Endothelial cell of umbilical vein (primary cell): Measurements from ENCODE around the gene SUPT16H. TPM values are rescaled to one million over a fixed set of nuclear protein-coding genes. Genes with fewer than 3 reads are reported as not detected.

Experiments
- BruUV-seq: library from RNA; stranded (reverse); fragments of 400-500 nt; replicated peaks from 2 replicates; lab custom pipeline; 2021; lab: Mats Ljungman, UMichigan
- CTCF ChIA-PET: fragments of 300-600, 350-600 bp; sonication (Branson Sonifier 250); formaldehyde crosslinking; loops from one replicate; lab custom pipeline; 2021; ENCODE audit warnings: antibody characterized with exemption, inconsistent platforms; lab: Charles Lee
- POLR2A ChIA-PET: fragments of 300-600, 350-600 bp; sonication (Branson Sonifier 250); formaldehyde crosslinking; loops from one replicate; lab custom pipeline; 2021; ENCODE audit warnings: antibody characterized with exemption, inconsistent platforms; lab: Charles Lee
- DNase-seq: peaks from one replicate; pipeline ENCODE4 v3.0.0-alpha.2; 2011; ENCODE audit warnings: low read depth, low spot score
- FAIRE-seq: peaks from 2 replicates; lab custom pipeline; 2011; peaks lifted over from hg19 to GRCh38; lab: Jason Lieb, UNC
- H2AFZ ChIP-seq: 2 replicates; pipeline ENCODE4 v1.6.0; 2012; ENCODE audit warnings: low read depth, low read length, control low read depth, inconsistent platforms
- H3K27ac ChIP-seq: 2 replicates; pipeline ENCODE4 v1.5.1; 2011; ENCODE audit warnings: low read depth, mild to moderate bottlenecking, control low read depth, low read length, moderate library complexity; ENCODE audit not compliant: insufficient read depth
- H3K27me3 ChIP-seq, 2 experiments: 2 replicates each; pipeline versions ENCODE4 v1.6.0 to v1.6.1; 2011; ENCODE audit warnings: low read length in 2 of 2, mixed read lengths in 1 of 2; ENCODE audit not compliant: control insufficient read depth in 2 of 2, insufficient read depth in 2 of 2
- H3K36me3 ChIP-seq, 2 experiments: 2 replicates in 1 of 2; 3 replicates in 1 of 2; pipeline ENCODE4 v1.5.1; 2011; ENCODE audit warnings: low read length in 2 of 2, mild to moderate bottlenecking in 1 of 2, moderate library complexity in 1 of 2; ENCODE audit not compliant: control insufficient read depth in 2 of 2, insufficient read depth in 2 of 2; ENCODE audit errors: extremely low read depth in 1 of 2
- H3K4me1 ChIP-seq: 3 replicates; pipeline ENCODE4 v1.5.1; 2011; ENCODE audit warnings: mild to moderate bottlenecking, low read length; ENCODE audit not compliant: control insufficient read depth, insufficient read depth; ENCODE audit errors: extremely low read depth
- H3K4me2 ChIP-seq: 2 replicates; pipeline ENCODE4 v1.6.1; 2011; ENCODE audit warnings: low read length, control low read depth, mixed read lengths; ENCODE audit not compliant: insufficient read depth
- H3K4me3 ChIP-seq, 3 experiments: fragments of 200-600 bp in 1 of 3; sonication (generic), shearing (Covaris generic) in 1 of 3; replicated peaks in 1 of 3; 2 replicates each; pipeline ENCODE4 v1.5.1; 2011 to 2016; ENCODE audit warnings: control low read depth in 3 of 3, low read length in 3 of 3, mild to moderate bottlenecking in 2 of 3, inconsistent platforms in 1 of 3, low read depth in 1 of 3, moderate library complexity in 1 of 3; ENCODE audit not compliant: insufficient read depth in 1 of 3
- H3K79me2 ChIP-seq: 2 replicates; pipeline ENCODE4 v1.6.0; 2012; ENCODE audit warnings: low read length, inconsistent platforms; ENCODE audit not compliant: control insufficient read depth, insufficient read depth
- H3K9ac ChIP-seq: replicated peaks from 2 replicates; pipeline ENCODE3; 2011; ENCODE audit warnings: low read length, control low read depth; ENCODE audit not compliant: insufficient read depth; ENCODE audit errors: extremely low read depth
- H3K9me1 ChIP-seq: replicated peaks from 3 replicates; pipeline ENCODE4 v1.6.0; 2011; ENCODE audit warnings: mild to moderate bottlenecking, low read length; ENCODE audit not compliant: control insufficient read depth, insufficient read depth; ENCODE audit errors: extremely low read depth
- H3K9me3 ChIP-seq: replicated peaks from 2 replicates; pipeline ENCODE4 v1.5.1; 2012; ENCODE audit warnings: low read length, inconsistent platforms; ENCODE audit not compliant: control insufficient read depth, insufficient read depth
- H4K20me1 ChIP-seq: replicated peaks from 2 replicates; pipeline ENCODE3; 2011; ENCODE audit warnings: mild to moderate bottlenecking, low read length; ENCODE audit not compliant: control insufficient read depth, insufficient read depth; ENCODE audit errors: extremely low read depth
- CTCF ChIP-seq, 2 donors: IDR thresholded peaks; 1 replicate in 1 of 2; 2 replicates in 1 of 2; pipeline ENCODE4 v1.5.1; 2011; ENCODE audit warnings: low read length in 2 of 2, mild to moderate bottlenecking in 2 of 2, moderate library complexity in 2 of 2, control low read depth in 1 of 2, inconsistent platforms in 1 of 2, low read depth in 1 of 2; ENCODE audit not compliant: insufficient read depth in 1 of 2; ENCODE audit errors: extremely low read depth in 1 of 2
- EZH2 ChIP-seq: IDR thresholded peaks from 2 replicates; pipeline ENCODE4 v1.6.1; 2012; ENCODE audit warnings: borderline replicate concordance, low read depth, mild to moderate bottlenecking, moderate library complexity, low read length, inconsistent platforms; ENCODE audit not compliant: severe bottlenecking
- FOS ChIP-seq: IDR thresholded peaks from 2 replicates; pipeline ENCODE4 v1.6.1; 2011; ENCODE audit warnings: mild to moderate bottlenecking, low read length, moderate library complexity, borderline replicate concordance; ENCODE audit not compliant: insufficient read depth
- GATA2 ChIP-seq: IDR thresholded peaks from 2 replicates; pipeline ENCODE4 v1.7.0; 2011; ENCODE audit warnings: low read depth, mild to moderate bottlenecking, moderate library complexity, mixed read lengths, low read length; ENCODE audit not compliant: insufficient read length, insufficient read depth
- JUN ChIP-seq: IDR thresholded peaks from 2 replicates; pipeline ENCODE4 v1.6.1; 2011; ENCODE audit warnings: borderline replicate concordance, low read depth; ENCODE audit not compliant: insufficient read length, insufficient read depth
- MAX ChIP-seq: IDR thresholded peaks from 2 replicates; pipeline ENCODE4 v1.6.1; 2011; ENCODE audit not compliant: insufficient read depth, insufficient read length
- MYC ChIP-seq: IDR thresholded peaks from one replicate; pipeline ENCODE4 v1.6.1; 2011; ENCODE audit warnings: mild to moderate bottlenecking, low read depth, low read length
- POLR2A ChIP-seq: IDR thresholded peaks from 2 replicates; pipeline ENCODE4 v1.6.1; 2012; ENCODE audit warnings: low read depth, mild to moderate bottlenecking, control low read depth, low read length
- POLR2AphosphoS5 ChIP-seq: IDR thresholded peaks from 2 replicates; pipeline ENCODE4 v1.6.1; 2012; ENCODE audit warnings: low read depth, mild to moderate bottlenecking, control low read depth, low read length, moderate library complexity; ENCODE audit not compliant: insufficient read depth
- dilution Hi-C: fragments of 300-500 bp; cut with MboI; formaldehyde crosslinking; loops from one replicate; pipeline ENCODE4 v1.15.0; 2019; ENCODE audit warnings: low sequenced_read_pairs; ENCODE audit not compliant: extremely low pct_ligation_motif_present
- intact Hi-C: fragments of 100-400 bp; cut with micrococcal nuclease; formaldehyde crosslinking; loops from one replicate; pipeline ENCODE4 v1.10.0; 2022
- polyA plus RNA-seq, 4 experiments: library from polyadenylated mRNA; depleted of rRNA in 3 of 4; stranded (reverse) in 3 of 4; unstranded in 1 of 4; fragments of >200 nt; gene quantifications; 2 replicates each; pipeline versions ENCODE4 v1.2.1 to v1.2.3, GENCODE V29; 2011 to 2012; ENCODE audit warnings: missing spikeins in 1 of 4
- total RNA-seq: library from RNA; stranded (reverse); gene quantifications from 2 replicates; pipeline ENCODE4 v1.2.3, GENCODE V29; 2021

Gene SUPT16H
- total and polyA plus RNA-seq, 2 donors (not counting 3 experiments of a cell fraction or from before 2014, with no cell fraction given): 53.1 to 100 TPM

- dilution Hi-C loops: no loop called here
- H3K4me3 ChIP-seq: no peak overlapping the region
- no peaks in the 10 kb centered on the region for H3K4me1 ChIP-seq
- no peak overlapping the region for H3K4me2 ChIP-seq
- H4K20me1 ChIP-seq: no peaks in the 10 kb centered on the region
- no peak overlapping the region for H3K9ac ChIP-seq
- no peaks in the 10 kb centered on the region for H3K79me2 ChIP-seq
- H3K9me3 ChIP-seq: no peaks in the 10 kb centered on the region
- no peak for FAIRE-seq
- no peak overlapping the region for H2AFZ ChIP-seq
- ChIA-PET CTCF (interaction anchor here (1.0 to 1.8 kb wide), 5 partner anchors 9 to 66 kb away, joined by 3 to 5 read pairs (median 3); partner anchors contain the start of gene RPGRIP1), POLR2A (no interaction called here)
- peaks cover 0 to 9% of the 10 kb centered on the region in 2 experiments for H3K27me3 ChIP-seq
- H3K9me1 ChIP-seq: no peaks in the 10 kb centered on the region
- intact Hi-C loops: no loop called here
- no peak overlapping the region for H3K27ac ChIP-seq
- TF ChIP-seq CTCF (IDR thresholded peaks at IDR 0.05; ENCODE audit: extremely low read depth in 1 of 2, insufficient read depth in 1 of 2, low read depth in 1 of 2, low read length in 2 of 2) (no peak), MYC (no peak), POLR2A (no peak), POLR2AphosphoS5 (no peak), EZH2 (no peak), JUN (no peak), GATA2 (no peak), FOS (no peak), MAX (no peak)
- DNase-seq: no peak
- peaks cover 0 to 7% of the 10 kb centered on the region in 2 experiments for H3K36me3 ChIP-seq
- no TSS peak for BruUV-seq
These were observed 37.2 kb downstream of the SUPT16H start for GRCh38 chr14:21346532-21347135.
